Measurements from ENCODE around the gene LPO.

LPO gene

GRCh38 chr17:58306131-58306951 is 68.0 kb downstream of the LPO start:
- DNase-seq = no peak

- no peak for DNase-seq
Observed at GRCh38 chr17:58307468-58308172, 69.2 kb downstream of the LPO start.

GRCh38 chr17:58308173-58308984 is 70.0 kb downstream of the LPO start:
- DNase-seq = no peak

DNA sequence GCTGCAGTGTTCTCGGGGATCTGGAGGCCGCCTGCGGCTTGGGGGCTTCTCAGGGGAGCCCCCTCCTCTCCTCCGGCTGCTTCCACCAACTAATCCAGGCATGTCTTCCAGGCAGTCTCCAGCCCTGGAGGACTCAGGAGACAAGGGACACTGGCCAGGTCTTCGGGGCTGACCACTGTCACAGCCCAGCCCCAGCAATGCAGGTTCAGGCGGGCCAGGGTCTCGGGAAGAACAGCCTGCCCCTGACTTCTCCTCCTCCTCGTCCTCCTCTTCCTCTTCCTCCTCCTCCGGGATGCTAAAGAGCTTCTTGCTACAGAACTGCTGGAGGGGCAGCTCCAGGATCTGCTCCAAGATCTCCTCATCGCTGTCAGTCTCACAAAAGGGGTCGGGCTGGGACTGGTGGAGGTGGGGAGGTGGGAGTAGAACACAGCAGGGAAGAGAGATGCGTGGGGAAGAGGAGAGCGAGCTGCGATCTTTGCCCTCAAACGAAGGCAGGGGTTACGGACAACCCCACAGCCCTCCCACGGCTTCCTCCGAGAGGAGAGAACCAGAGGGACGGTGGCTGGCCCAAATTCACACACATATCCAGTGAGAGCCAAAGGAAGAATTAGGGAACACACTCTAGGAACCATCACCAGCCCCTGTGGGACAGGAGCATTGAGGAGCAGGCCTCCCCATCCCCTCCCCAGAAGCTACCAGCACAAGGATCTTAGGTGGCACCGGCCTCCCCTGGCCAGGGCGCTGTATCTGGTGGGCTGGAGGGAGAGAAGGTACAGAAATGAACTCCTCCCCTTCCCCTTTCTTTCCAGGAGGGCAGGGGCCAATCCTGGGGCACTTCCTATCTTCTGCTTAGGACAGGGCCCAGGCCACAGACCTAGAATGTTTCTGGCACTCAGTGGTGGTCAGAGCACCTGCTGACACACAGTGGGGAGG is 70.9 kb downstream of the LPO start:
- no peak for DNase-seq

DNA sequence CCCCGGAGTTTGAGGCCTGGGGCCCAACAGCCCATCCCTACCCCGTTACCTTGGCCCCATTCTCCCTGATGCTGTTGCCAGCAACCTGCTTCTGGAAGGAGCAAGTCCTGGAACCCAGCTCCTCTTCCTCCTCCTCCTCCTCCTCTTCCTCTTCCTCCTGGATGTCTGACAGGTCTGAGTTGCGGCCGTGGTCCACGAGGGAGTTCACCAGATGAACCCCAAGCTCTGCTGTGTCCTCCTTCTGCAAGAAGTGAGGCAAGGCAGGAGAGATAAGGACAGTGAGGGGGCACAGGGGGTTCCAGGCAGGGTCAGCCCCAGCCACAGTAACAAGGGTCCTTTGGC is 71.5 kb downstream of the LPO start:
- DNase-seq = no peak

DNA sequence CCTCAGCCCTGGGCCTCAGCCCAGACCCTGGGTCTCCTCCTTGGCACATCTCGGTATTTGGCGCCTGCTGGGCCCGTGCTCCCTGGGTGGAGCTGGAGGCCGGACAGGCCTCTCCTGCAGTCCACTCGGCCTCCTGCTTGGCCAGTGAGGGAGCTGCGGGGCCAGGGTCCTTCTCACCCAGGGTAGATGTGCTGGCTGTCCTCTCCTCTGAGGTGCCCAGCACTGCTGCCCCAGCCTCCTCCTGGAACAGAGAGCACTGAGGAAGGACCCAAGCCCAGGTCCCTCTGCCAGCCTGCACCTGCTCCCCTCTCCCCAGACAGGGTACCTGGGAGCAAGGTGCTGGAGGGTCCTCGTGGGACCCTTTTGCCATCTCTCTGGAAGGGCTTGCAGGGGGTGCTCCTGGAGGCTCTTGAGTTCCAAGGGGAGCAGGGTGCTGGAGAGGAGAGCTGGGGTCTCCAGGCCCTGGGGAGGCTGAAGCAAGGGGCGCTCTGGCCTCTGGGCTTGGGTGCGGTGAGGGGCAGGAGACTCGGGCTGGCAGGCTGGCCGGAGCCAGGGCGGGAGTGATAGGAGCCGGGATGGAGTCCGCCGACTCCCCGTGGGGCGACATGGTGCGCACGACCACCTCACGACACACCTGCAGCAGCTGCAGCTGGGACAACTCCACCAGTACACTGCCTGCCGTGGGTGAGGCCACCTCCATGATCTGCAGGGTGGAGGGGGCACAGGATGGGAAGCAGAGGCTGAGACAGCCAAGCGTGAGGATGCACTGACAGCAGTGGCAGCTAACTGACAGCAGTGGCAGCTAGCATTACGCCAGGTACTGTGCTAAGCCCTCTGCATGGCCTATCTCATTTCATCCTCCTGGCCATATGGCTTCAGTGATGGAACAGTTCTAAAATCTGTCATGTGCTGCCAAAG is 72.4 kb downstream of the LPO start:
- no peak for DNase-seq

GRCh38 chr17:58311429-58311894 is 73.1 kb downstream of the LPO start:
- DNase-seq = no peak

DNA sequence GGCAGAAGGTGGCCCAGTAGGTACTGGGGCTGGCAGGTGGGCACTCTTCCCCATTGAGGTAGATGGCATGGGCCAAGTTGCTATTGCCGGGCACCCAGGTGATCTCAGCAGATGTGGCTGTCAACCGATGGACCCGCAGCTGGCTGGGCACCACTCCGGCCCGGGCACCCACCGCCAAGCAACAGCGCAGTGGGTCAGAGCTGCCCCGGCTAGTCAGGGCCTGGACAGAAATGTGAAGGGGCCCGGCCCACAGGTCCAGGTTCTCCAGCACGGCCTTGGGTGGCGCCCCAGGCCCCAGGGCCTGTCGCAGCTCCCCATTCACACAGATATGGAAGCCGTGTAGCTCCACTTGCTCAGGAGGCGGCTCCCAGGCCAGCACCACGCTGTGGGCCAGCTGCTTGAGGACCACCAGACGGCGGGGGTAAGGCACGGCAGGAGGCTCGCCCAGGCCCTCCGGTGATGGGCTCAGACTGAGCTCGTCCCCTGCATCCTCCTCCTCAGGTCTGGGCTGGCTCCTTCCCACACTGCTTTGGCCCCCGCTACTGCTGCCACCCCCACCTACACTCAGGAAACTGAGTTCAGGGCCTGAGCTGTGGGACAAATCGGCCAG is 73.7 kb downstream of the LPO start:
- no peak for DNase-seq

DNA sequence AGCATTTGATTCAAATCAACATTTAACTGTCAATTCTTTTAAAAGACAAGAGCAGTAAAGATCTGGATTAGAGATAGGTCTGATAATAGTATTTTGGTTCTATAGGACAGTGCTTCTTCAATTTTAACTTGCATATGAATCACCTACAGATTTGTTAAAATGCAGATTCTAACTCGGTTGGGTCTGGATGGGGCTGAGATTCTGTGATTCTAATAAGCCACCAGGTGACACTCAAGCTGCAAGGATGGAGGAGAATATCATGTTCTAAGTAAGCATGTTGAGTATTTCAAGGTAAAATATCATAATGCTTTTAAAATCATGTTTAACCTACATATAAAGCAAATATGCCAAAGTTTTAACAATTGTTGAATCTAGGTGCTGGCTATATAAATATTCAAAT is 74.4 kb downstream of the LPO start:
- no peak for DNase-seq

- no peak for DNase-seq
Observed at GRCh38 chr17:58313815-58314705, 75.7 kb downstream of the LPO start.

GRCh38 chr17:58314706-58315015 is 76.3 kb downstream of the LPO start:
- DNase-seq = no peak

GRCh38 chr17:58315281-58315711 is 76.9 kb downstream of the LPO start:
- no peak for DNase-seq

- no peak for DNase-seq
Observed at GRCh38 chr17:58315750-58316149, 77.4 kb downstream of the LPO start.

GRCh38 chr17:58316260-58316960 is 78.0 kb downstream of the LPO start:
- no peak for DNase-seq

GRCh38 chr17:58317421-58318064 is 79.2 kb downstream of the LPO start:
- DNase-seq = peak; percentile 76

DNA sequence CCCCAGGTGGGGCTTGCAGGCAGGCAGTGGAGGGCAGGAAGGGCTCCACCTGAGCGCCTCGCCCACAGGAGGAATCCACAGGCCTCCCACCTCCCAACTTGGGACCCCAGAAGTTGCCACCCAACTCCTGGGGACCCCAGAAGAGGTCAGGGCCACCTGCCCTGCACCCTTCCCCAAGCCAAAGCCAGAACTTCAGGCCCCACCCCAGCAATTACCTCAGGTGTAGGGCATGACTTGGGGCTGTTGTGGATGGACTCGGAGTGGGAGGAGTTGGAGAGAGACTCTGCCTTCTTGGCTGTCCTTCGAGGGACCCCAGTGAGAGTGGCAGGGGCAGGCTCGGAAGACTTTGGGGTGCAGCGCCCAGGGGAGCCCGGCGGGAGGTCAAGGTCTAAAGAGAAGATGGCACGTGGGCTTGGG is 79.7 kb downstream of the LPO start:
- no peak for DNase-seq

Measured in central memory CD4-positive, alpha-beta T cell (primary cell).